IPS-18a (cell line): ENCODE results near the gene KRTAP10-3.
"Not testable (repeated sequence)": the region's sequence is repeated elsewhere in the genome, so short reads cannot be mapped to it uniquely, and the experiment has no call there.

ENCODE experiments used
- H3K27ac ChIP-seq: one replicate; pipeline ENCODE4 v1.5.1; 2013; ENCODE audit warnings: low read length
- H3K27me3 ChIP-seq: one replicate; pipeline ENCODE4 v1.6.1; 2013; ENCODE audit warnings: mild to moderate bottlenecking, low read length; ENCODE audit not compliant: control insufficient read depth, insufficient read depth
- H3K36me3 ChIP-seq: one replicate; pipeline ENCODE4 v1.6.1; 2013; ENCODE audit warnings: low read depth, low read length; ENCODE audit not compliant: control insufficient read depth
- H3K4me1 ChIP-seq: one replicate; pipeline ENCODE4 v1.6.1; 2013; ENCODE audit warnings: low read depth, low read length; ENCODE audit not compliant: control insufficient read depth
- H3K4me3 ChIP-seq: one replicate; pipeline ENCODE4 v1.5.1; 2013; ENCODE audit warnings: low read length
- H3K9ac ChIP-seq: one replicate; pipeline ENCODE4 v1.6.1; 2013; ENCODE audit warnings: mild to moderate bottlenecking, low read length, moderate library complexity
- H3K9me3 ChIP-seq: one replicate; pipeline ENCODE4 v1.6.1; 2013; ENCODE audit warnings: low read depth, low read length; ENCODE audit not compliant: control insufficient read depth

KRTAP10-3 gene

DNA sequence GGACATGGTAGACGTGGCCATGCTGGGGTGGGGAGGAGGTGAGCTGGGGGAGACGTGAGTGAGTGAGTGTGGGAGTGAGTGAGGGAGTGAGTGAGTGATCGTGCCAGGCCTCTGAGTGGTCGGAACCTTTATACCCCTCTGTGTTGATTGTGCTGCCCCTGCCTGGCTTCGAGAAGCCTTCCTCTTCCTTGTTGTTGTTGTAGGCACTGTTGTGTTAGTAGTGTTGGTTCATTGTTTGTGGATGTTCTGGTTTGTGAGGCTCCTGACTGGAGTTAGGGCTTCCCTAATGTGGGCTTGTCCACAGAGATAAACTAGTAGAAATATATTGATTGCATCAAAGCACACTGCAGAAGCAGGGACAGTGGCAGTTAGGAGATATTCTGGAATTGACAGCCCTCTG lies at the start of gene KRTAP10-3:
Gene KRTAP10-3, minus strand, starts transcription at position 101 of the 400 bp plus-strand sequence. Its CDS starts 80 bp downstream, at position 21.
- H3K36me3 ChIP-seq = no peaks in the 10 kb centered on the region
- H3K27ac ChIP-seq = no peak within 1 kb of the TSS
- H3K9me3 ChIP-seq = no peaks in the 10 kb centered on the region
- H3K4me1 ChIP-seq = no peaks in the 10 kb centered on the region
- H3K27me3 ChIP-seq = no peaks in the 10 kb centered on the region
- no peak within 1 kb of the TSS for H3K9ac ChIP-seq
- H3K4me3 ChIP-seq = no peak within 1 kb of the TSS

DNA sequence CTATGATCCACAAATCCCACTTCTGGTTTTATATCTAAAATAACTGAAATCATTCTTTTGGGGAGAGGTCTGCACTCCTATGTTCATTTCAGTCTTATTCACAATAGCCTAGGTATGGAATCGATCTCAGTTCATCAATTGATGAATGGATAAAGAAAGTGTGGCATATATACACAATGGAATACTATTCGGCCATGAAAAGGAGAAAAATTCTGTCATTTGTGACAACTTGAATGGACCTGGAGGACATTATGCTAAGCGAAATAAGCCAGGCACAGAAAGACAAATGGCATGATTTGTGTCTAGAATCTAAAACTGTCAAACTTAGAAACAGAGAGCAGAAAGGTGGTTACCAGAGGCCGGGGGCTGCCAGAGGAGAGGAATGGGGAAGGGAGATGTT lies 47.9 kb upstream of the KRTAP10-3 start:
- no peak overlapping the region for H3K27ac ChIP-seq
- peaks cover 2% of the 10 kb centered on the region for H3K9me3 ChIP-seq
- no peaks in the 10 kb centered on the region for H3K4me1 ChIP-seq
- no peaks in the 10 kb centered on the region for H3K27me3 ChIP-seq
- no peak overlapping the region for H3K4me3 ChIP-seq
- no peaks in the 10 kb centered on the region for H3K36me3 ChIP-seq
- H3K9ac ChIP-seq = no peak overlapping the region

DNA sequence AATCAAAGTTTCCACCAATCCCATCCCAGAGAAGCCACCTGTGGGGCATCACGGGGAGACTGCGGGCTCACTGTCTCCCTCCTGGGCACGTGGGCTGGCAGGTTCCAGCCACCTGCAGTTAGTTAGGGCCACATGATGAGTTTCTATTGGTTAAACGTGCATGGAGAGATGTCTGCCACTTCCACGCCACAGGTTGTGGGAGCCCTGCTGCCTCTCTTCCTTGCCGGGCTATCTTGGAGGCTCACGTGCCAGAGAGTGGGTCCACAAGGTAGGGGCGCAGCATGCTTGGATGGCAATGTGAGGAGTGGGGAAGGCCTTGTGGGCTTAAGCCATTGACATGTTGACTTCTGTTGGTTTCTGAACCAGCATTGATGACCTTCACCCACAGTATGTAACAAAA lies 45.3 kb upstream of the KRTAP10-3 start:
- Histone ChIP-seq H3K4me3 (no peak overlapping the region), H3K27ac (no peak overlapping the region)

DNA sequence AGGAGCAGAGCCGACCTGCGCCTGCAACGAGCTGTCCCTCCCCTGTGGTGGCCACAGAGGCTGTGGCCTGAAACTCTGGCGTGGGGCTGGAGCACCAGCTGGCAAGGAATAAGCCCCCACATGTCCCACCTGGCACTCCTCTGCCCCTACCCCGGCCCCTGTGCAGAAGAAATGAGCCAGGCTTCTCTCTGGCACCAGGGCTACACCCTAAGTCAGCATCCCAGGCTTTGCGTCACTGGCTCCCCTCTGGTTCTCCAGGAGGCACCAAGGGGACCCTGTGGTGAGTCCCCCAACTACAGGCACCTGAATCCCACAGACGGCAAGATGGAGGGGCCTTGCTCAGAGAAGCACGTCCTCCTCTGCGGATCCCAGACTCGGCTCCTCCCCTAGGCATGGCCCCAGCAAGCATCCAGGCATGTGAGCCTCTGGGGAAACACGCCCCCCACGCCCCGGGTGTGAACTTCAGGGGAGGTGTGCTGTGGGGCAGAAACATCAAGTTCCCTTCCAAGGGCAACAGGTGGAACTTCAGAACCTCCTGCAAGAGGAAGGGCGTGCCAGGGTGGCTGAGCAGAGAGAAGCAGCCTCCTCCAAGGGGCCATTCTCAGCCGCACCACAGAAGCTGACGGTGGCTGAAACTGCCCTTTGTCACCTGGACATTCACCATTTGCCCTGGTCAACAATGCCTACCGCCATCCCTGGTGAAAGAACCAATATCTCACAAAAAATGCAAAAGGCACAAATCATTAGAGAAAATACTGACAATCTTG lies 44.7 kb upstream of the KRTAP10-3 start:
- H3K27me3 ChIP-seq = no peaks in the 10 kb centered on the region

More for the DNA sequence above, 45.3 kb upstream of the KRTAP10-3 start:
- Histone ChIP-seq H3K4me1 (no peaks in the 10 kb centered on the region), H3K36me3 (no peaks in the 10 kb centered on the region), H3K27me3 (no peaks in the 10 kb centered on the region), H3K9ac (no peak overlapping the region), H3K9me3 (no peaks in the 10 kb centered on the region)

GRCh38 chr21:44602463-44602850 lies 43.9 kb upstream of the KRTAP10-3 start:
- H3K4me3 ChIP-seq = no peak overlapping the region
- peaks cover 8% of the 10 kb centered on the region for H3K4me1 ChIP-seq
- H3K27me3 ChIP-seq = no peaks in the 10 kb centered on the region
- H3K9ac ChIP-seq = no peak overlapping the region
- no peaks in the 10 kb centered on the region for H3K36me3 ChIP-seq
- no peaks in the 10 kb centered on the region for H3K9me3 ChIP-seq
- no peak overlapping the region for H3K27ac ChIP-seq

More for the DNA sequence above, 44.7 kb upstream of the KRTAP10-3 start:
- H3K36me3 ChIP-seq = no peaks in the 10 kb centered on the region
- H3K9ac ChIP-seq = no peak overlapping the region
- H3K27ac ChIP-seq = no peak overlapping the region
- H3K4me1 ChIP-seq = peaks cover 3% of the 10 kb centered on the region
- H3K9me3 ChIP-seq = no peaks in the 10 kb centered on the region
- no peak overlapping the region for H3K4me3 ChIP-seq

DNA sequence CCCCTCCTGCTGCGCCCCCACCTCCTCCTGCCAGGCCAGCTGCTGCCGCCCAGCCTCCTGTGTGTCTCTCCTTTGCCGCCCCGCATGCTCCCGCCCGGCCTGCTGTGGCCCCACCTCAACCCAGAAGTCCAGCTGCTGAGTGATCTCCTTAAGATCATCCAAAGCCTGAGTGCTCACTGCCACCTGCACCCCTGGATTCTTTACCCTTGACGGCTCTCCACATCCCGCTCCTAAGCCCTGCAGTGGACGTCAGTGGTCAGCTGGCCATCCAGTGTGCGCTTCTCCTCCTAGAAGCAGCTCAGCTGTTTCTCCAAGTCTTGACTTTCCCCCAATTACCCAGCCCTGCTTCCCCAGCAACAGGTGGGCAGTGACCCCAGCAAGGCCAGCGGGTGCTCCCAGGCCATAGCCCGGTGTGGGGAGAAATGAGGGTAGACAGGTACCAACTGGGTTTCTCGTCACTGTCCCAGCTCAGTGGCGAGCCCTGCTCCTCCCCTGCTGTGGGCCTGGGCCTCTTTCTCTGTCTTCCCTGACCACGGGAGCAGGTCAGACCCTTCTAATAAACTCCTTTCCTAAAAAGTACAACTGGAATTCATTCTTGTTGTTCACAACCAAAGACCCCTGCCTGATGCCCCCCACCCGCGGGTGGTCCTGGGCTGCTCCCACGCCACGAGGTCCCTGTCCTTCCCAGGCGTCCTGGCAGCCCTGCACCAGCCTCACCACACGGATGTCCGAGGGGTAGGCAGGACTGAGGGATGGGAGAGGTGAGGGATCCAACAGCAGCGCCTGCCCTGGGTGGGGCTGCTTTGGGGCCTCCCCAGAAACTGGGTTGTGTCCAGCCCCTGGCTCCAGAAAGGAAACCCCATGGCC lies 43.2 kb upstream of the KRTAP10-3 start:
- no peak overlapping the region for H3K4me3 ChIP-seq
- peaks cover 8% of the 10 kb centered on the region for H3K4me1 ChIP-seq
- H3K36me3 ChIP-seq = no peaks in the 10 kb centered on the region
- no peak overlapping the region for H3K9ac ChIP-seq
- no peaks in the 10 kb centered on the region for H3K9me3 ChIP-seq
- H3K27ac ChIP-seq = no peak overlapping the region
- H3K27me3 ChIP-seq = no peaks in the 10 kb centered on the region

DNA sequence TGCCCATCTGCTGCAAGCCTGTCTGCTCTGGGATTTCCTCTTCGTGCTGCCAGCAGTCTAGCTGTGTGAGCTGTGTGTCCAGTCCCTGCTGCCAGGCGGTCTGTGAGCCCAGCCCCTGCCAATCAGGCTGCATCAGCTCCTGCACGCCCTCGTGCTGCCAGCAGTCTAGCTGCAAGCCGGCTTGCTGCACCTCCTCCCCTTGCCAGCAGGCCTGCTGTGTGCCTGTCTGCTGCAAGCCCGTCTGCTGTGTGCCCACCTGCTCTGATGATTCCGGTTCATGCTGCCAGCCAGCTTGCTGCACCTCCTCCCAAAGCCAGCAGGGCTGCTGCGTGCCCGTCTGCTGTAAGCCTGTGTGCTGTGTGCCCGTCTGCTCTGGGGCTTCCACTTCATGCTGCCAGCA lies 42.5 kb upstream of the KRTAP10-3 start:
- H3K4me1 ChIP-seq, H3K9me3 ChIP-seq, H3K27me3 ChIP-seq, H3K36me3 ChIP-seq, H3K27ac ChIP-seq, H3K9ac ChIP-seq, H3K4me3 ChIP-seq: not testable (repeated sequence)

- not testable (repeated sequence) for H3K9me3 ChIP-seq, H3K4me3 ChIP-seq, H3K4me1 ChIP-seq, H3K27ac ChIP-seq, H3K36me3 ChIP-seq, H3K27me3 ChIP-seq, H3K9ac ChIP-seq
Observed at GRCh38 chr21:44600118-44600978, 41.8 kb upstream of the KRTAP10-3 start, which contains the start of gene KRTAP10-7. Gene KRTAP10-7, plus strand, starts transcription at chr21:44600597. Its CDS starts 25 bp downstream, at chr21:44600622.

DNA sequence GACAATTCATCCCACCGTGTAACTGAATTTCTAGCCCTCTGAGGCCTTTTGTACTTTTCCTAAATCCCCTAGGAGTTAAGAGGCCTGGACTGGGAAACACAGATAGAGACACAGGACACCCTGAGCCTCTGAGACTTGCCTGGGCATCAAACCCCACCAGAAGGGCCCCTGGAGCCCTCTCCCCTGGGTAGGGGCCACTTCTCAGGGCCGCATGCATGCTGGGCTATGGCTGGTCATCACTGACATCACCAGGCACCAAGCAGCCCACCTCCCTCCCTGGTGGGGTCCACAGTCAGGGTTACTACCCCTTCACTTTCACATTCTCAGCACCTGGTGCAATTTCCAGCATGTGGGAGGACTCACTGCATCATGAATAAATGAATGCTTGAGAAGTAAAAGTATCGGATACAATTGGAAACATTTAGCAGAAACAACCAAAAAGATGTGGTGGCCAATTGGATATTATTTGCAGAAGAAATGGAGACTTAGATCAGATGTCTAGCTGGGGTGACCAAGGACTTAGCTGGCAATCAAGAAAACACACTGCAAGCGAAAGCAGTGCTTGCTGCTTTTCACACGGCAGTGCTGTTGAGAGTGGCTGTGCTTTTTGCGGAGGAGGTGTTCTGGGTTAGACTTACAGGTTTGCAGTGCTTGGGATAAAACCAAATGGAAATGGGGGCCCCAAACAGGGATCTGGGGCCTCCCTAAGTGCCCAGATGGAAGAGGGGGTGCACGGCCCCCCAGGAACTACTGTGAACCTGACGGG lies 40.9 kb upstream of the KRTAP10-3 start:
- H3K27ac ChIP-seq = no peak overlapping the region
- H3K9me3 ChIP-seq = no peaks in the 10 kb centered on the region
- no peak overlapping the region for H3K4me3 ChIP-seq
- H3K9ac ChIP-seq = no peak overlapping the region
- peaks cover 8% of the 10 kb centered on the region for H3K4me1 ChIP-seq
- H3K36me3 ChIP-seq = no peaks in the 10 kb centered on the region
- H3K27me3 ChIP-seq = no peaks in the 10 kb centered on the region

- peak overlapping the region; percentile 35 for H3K27ac ChIP-seq
- H3K36me3 ChIP-seq = no peaks in the 10 kb centered on the region
- H3K4me1 ChIP-seq = peaks cover 18% of the 10 kb centered on the region
- no peaks in the 10 kb centered on the region for H3K27me3 ChIP-seq
- H3K9me3 ChIP-seq = no peaks in the 10 kb centered on the region
- H3K9ac ChIP-seq = peak overlapping the region; percentile 34
- H3K4me3 ChIP-seq = no peak overlapping the region
Observed at GRCh38 chr21:44598061-44598460, 39.5 kb upstream of the KRTAP10-3 start.
